ENCODE data around the gene CHI3L1. TPM values are rescaled to one million over a fixed set of nuclear protein-coding genes. Genes with fewer than 3 reads are reported as not detected.

The CHI3L1 gene
- total RNA-seq, 1 donor from 2014 or later = 85.1 TPM

- Histone ChIP-seq H3K9me3 (no peaks in the 10 kb centered on the region), H3K36me3 (no peaks in the 10 kb centered on the region), H3K4me3 (no peak overlapping the region), H3K27me3 (no peaks in the 10 kb centered on the region), H3K4me1 (peaks cover 18% of the 10 kb centered on the region), H3K27ac (no peak overlapping the region)
- DNase-seq (no peak), ATAC-seq (no peak)
- no peak for TF ChIP-seq CTCF (IDR thresholded peaks at IDR 0.05)
- intact Hi-C loops (cut with DNase I) = no loop called here
Observed at GRCh38 chr1:203150511-203151297, 35.8 kb downstream of the CHI3L1 start.

GRCh38 chr1:203149188-203149840, 37.2 kb downstream of the CHI3L1 start:
- no peak for DNase-seq
- Histone ChIP-seq H3K36me3 (no peaks in the 10 kb centered on the region), H3K27me3 (no peaks in the 10 kb centered on the region), H3K27ac (no peak overlapping the region), H3K4me1 (peaks cover 15% of the 10 kb centered on the region), H3K4me3 (no peak overlapping the region), H3K9me3 (no peaks in the 10 kb centered on the region)
- no peak for ATAC-seq
- intact Hi-C loops (cut with DNase I) = no loop called here
- TF ChIP-seq CTCF (IDR thresholded peaks at IDR 0.05) = no peak

- TF ChIP-seq CTCF (IDR thresholded peaks at IDR 0.05) = no peak
- no peak for DNase-seq
- H3K36me3 ChIP-seq = no peaks in the 10 kb centered on the region
- no peak for ATAC-seq
- no peaks in the 10 kb centered on the region for H3K9me3 ChIP-seq
- H3K27me3 ChIP-seq = no peaks in the 10 kb centered on the region
- intact Hi-C loops (cut with DNase I) = no loop called here
- H3K4me3 ChIP-seq = no peak overlapping the region
- no peak overlapping the region for H3K27ac ChIP-seq
- H3K4me1 ChIP-seq = peaks cover 7% of the 10 kb centered on the region
Observed at GRCh38 chr1:203148579-203148978, 37.9 kb downstream of the CHI3L1 start.

- ATAC-seq (peak; percentile 15), DNase-seq (no peak)
- Histone ChIP-seq H3K9me3 (no peaks in the 10 kb centered on the region), H3K27me3 (no peaks in the 10 kb centered on the region), H3K4me1 (peaks cover 3% of the 10 kb centered on the region), H3K36me3 (no peaks in the 10 kb centered on the region), H3K27ac (no peak overlapping the region), H3K4me3 (no peak overlapping the region)
- peak; percentile 29 for TF ChIP-seq CTCF (IDR thresholded peaks at IDR 0.05)
- intact Hi-C loops (cut with DNase I) = no loop called here
Observed at GRCh38 chr1:203148127-203148526, 38.4 kb downstream of the CHI3L1 start.

- DNase-seq = no peak
- H3K36me3 ChIP-seq = no peaks in the 10 kb centered on the region
- intact Hi-C loops (cut with DNase I) = no loop called here
- no peak for ATAC-seq
- H3K9me3 ChIP-seq = no peaks in the 10 kb centered on the region
- H3K27me3 ChIP-seq = no peaks in the 10 kb centered on the region
- H3K27ac ChIP-seq = no peak overlapping the region
- H3K4me3 ChIP-seq = no peak overlapping the region
- TF ChIP-seq CTCF (IDR thresholded peaks at IDR 0.05) = no peak
- H3K4me1 ChIP-seq = no peaks in the 10 kb centered on the region
Observed at GRCh38 chr1:203147376-203147775, 39.1 kb downstream of the CHI3L1 start.

Measured in upper lobe of right lung (tissue), 1 donor.